Measurements from ENCODE around the gene PC. TPM values are rescaled to one million over a fixed set of nuclear protein-coding genes. Genes with fewer than 3 reads are reported as not detected.

PC gene
- total and polyA plus RNA-seq, 9 of the 15 experiments (the other 6 are each of a cell fraction or from before 2014, with no cell fraction given): 0.94 to 38.0 (median 8.7) TPM

DNA sequence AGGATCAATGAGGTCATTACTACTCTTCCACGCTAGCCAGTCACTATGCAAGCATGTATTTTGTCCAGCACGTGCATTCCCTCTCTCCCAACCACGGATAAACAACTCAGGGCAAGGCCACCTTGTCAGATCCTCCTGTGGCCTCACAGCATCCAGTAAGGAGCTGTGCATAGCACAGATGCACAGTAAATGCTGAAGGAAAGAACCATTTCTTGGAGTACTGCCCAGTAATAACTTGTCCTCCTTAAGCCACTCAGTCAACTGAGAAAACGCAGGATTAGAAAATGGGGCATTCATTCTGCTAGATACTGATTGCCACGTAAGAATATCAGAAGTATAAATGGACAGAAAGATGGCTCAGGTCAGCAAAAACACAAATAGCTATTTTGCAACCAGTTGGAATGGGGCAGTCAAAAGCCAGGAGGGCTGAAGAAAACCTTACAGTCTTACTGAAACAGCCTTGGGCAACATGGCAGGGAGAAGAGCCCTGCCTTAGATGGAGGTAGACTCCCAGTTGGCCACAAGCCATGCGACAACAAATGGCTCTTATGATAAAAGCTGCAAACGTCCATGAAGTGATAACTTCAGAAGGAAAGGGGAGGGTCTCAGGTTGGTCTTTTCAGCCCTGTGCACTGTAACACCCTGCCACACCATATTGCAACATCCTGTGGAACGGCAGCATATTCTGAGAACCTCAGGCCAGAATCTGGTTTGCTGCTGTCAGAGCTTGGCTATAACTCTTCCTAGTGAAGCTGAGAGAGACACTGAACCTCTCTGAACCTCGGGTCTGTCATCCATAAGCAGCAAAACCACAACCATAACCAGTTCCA is 23.0 kb downstream of the PC start (continued):
- TF ChIP-seq ARID4B (CRISPR knock-in tag; IDR thresholded peaks at IDR 0.05) (no peak), KLF13 (tag; IDR thresholded peaks at IDR 0.05; ENCODE audit: borderline replicate concordance, low read depth) (no peak), ZNF212 (CRISPR knock-in tag; IDR thresholded peaks at IDR 0.05) (no peak), ZNF699 (CRISPR knock-in tag; IDR thresholded peaks at IDR 0.05; ENCODE audit: insufficient replicate concordance) (no peak), HMGN3 (IDR thresholded peaks at IDR 0.05; ENCODE audit: borderline replicate concordance, extremely low read depth, insufficient read length, low read depth, low read length) (no peak), ARHGAP35 (IDR thresholded peaks at IDR 0.05; ENCODE audit: partially characterized antibody) (no peak), ZHX1 (conservative IDR thresholded peaks at IDR 0.05; ENCODE audit: low read length) (no peak), ZNF561 (CRISPR knock-in tag; conservative IDR thresholded peaks at IDR 0.05) (no peak)
- TF ChIP-seq, protein P1, sequence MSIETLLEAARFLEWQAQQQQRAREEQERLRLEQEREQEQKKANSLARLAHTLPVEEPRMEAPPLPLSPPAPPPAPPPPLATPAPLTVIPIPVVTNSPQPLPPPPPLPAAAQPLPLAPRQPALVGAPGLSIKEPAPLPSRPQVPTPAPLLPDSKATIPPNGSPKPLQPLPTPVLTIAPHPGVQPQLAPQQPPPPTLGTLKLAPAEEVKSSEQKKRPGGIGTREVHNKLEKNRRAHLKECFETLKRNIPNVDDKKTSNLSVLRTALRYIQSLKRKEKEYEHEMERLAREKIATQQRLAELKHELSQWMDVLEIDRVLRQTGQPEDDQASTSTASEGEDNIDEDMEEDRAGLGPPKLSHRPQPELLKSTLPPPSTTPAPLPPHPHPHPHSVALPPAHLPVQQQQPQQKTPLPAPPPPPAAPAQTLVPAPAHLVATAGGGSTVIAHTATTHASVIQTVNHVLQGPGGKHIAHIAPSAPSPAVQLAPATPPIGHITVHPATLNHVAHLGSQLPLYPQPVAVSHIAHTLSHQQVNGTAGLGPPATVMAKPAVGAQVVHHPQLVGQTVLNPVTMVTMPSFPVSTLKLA (conservative IDR thresholded peaks at IDR 0.05): peak; percentile 40 to 59; a peak in 2 of 4 replicates
- TF ChIP-seq, protein P2, sequence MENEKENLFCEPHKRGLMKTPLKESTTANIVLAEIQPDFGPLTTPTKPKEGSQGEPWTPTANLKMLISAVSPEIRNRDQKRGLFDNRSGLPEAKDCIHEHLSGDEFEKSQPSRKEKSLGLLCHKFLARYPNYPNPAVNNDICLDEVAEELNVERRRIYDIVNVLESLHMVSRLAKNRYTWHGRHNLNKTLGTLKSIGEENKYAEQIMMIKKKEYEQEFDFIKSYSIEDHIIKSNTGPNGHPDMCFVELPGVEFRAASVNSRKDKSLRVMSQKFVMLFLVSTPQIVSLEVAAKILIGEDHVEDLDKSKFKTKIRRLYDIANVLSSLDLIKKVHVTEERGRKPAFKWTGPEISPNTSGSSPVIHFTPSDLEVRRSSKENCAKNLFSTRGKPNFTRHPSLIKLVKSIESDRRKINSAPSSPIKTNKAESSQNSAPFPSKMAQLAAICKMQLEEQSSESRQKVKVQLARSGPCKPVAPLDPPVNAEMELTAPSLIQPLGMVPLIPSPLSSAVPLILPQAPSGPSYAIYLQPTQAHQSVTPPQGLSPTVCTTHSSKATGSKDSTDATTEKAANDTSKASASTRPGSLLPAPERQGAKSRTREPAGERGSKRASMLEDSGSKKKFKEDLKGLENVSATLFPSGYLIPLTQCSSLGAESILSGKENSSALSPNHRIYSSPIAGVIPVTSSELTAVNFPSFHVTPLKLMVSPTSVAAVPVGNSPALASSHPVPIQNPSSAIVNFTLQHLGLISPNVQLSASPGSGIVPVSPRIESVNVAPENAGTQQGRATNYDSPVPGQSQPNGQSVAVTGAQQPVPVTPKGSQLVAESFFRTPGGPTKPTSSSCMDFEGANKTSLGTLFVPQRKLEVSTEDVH (IDR thresholded peaks at IDR 0.05; ENCODE audit: low read depth, partially characterized antibody): no peak
- TF ChIP-seq, protein P3, sequence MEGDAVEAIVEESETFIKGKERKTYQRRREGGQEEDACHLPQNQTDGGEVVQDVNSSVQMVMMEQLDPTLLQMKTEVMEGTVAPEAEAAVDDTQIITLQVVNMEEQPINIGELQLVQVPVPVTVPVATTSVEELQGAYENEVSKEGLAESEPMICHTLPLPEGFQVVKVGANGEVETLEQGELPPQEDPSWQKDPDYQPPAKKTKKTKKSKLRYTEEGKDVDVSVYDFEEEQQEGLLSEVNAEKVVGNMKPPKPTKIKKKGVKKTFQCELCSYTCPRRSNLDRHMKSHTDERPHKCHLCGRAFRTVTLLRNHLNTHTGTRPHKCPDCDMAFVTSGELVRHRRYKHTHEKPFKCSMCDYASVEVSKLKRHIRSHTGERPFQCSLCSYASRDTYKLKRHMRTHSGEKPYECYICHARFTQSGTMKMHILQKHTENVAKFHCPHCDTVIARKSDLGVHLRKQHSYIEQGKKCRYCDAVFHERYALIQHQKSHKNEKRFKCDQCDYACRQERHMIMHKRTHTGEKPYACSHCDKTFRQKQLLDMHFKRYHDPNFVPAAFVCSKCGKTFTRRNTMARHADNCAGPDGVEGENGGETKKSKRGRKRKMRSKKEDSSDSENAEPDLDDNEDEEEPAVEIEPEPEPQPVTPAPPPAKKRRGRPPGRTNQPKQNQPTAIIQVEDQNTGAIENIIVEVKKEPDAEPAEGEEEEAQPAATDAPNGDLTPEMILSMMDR (IDR thresholded peaks at IDR 0.05 in 2 of 3, conservative IDR thresholded peaks at IDR 0.05 in 1 of 3; ENCODE audit: insufficient read depth in 2 of 3, low read depth in 1 of 3, low read length in 3 of 3): no peak
